Right atrium auricular region (tissue), 2 donors: ENCODE measurements around the gene ECHDC3. TPM values are rescaled to one million over a fixed set of nuclear protein-coding genes. Genes with fewer than 3 reads are reported as not detected.

ENCODE experiments used
- DNase-seq: peaks from one replicate; pipeline ENCODE4 v3.0.0-alpha.2; 2019; ENCODE audit warnings: low spot score
- H3K27ac ChIP-seq, 2 donors: fragments of 200-600 bp; sonication (generic); 1 replicate in 1 of 2; 2 replicates in 1 of 2; pipeline ENCODE4 v1.5.1; 2016 to 2019
- H3K27me3 ChIP-seq, 2 donors: fragments of 200-600 bp; sonication (generic); one replicate each; pipeline versions ENCODE4 v1.5.1 to v1.6.0; 2017 to 2019
- H3K36me3 ChIP-seq: fragments of 200-600 bp; sonication (generic); one replicate; pipeline ENCODE4 v1.5.1; 2016
- H3K4me1 ChIP-seq, 2 donors: fragments of 200-600 bp; sonication (generic); one replicate each; pipeline versions ENCODE4 v1.5.1 to v1.6.0; 2017 to 2019
- H3K4me3 ChIP-seq, 2 donors: fragments of 200-600 bp; sonication (generic); 1 replicate in 1 of 2; 2 replicates in 1 of 2; pipeline ENCODE4 v1.5.1; 2017 to 2019; ENCODE audit warnings: mild to moderate bottlenecking in 1 of 2, moderate library complexity in 1 of 2
- H3K9me3 ChIP-seq, 2 donors: fragments of 200-600 bp; sonication (generic); one replicate each; pipeline ENCODE4 v1.5.1; 2019
- total RNA-seq, 2 donors: library from RNA; depleted of rRNA; stranded (reverse); fragments of >200 nt; gene quantifications; one replicate each; pipeline ENCODE4 v1.1.0, GENCODE V29; 2016
- TF ChIP-seq, protein P1 (sequence below), 2 donors: fragments of 200-600 bp; sonication (generic); IDR thresholded peaks; one replicate each; pipeline ENCODE4 v1.5.1; 2019; ENCODE audit warnings: antibody characterized with exemption in 2 of 2

The ECHDC3 gene
- total RNA-seq, 2 donors from 2014 or later, result 201 to 223 TPM

DNA sequence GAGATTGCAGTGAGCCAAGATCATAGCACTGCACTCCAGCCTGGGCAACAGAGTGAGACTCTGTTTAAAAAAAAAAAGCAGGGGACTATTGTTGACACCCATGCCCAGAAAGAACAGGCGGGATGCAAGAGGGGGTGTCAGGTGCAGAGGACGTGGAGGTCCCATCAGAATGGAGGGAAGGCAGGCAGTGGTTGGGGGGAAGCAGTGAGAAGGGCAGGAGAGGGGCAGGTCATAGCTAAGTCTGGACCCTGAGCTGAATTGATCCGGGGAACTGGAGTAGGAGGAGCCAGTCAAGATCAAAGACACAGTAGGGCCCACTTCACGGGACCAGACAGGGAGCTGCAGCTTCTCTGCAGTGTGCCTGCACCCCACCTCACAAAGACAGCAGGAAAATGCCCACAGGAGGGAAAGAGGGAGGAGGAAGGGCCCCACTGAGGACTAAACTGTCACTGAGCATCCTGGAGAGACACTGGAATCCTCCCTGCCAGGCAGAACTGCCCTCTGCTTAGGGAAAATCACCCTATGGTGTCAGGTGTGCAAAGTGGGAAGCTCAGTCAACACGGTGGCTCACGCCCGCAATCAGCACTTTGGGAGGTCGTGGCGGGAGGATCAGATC is 27.3 kb upstream of the ECHDC3 start:
- TF ChIP-seq, protein P1, sequence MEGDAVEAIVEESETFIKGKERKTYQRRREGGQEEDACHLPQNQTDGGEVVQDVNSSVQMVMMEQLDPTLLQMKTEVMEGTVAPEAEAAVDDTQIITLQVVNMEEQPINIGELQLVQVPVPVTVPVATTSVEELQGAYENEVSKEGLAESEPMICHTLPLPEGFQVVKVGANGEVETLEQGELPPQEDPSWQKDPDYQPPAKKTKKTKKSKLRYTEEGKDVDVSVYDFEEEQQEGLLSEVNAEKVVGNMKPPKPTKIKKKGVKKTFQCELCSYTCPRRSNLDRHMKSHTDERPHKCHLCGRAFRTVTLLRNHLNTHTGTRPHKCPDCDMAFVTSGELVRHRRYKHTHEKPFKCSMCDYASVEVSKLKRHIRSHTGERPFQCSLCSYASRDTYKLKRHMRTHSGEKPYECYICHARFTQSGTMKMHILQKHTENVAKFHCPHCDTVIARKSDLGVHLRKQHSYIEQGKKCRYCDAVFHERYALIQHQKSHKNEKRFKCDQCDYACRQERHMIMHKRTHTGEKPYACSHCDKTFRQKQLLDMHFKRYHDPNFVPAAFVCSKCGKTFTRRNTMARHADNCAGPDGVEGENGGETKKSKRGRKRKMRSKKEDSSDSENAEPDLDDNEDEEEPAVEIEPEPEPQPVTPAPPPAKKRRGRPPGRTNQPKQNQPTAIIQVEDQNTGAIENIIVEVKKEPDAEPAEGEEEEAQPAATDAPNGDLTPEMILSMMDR (IDR thresholded peaks at IDR 0.05), result no peak
- Histone ChIP-seq H3K4me1 (peaks cover 0 to 4% of the 10 kb centered on the region in 2 donors), H3K27ac (no peak overlapping the region), H3K4me3 (no peak overlapping the region), H3K27me3 (no peaks in the 10 kb centered on the region), H3K9me3 (peaks cover 0 to 8% of the 10 kb centered on the region in 2 donors), H3K36me3 (no peaks in the 10 kb centered on the region)
- DNase-seq, result no peak

DNA sequence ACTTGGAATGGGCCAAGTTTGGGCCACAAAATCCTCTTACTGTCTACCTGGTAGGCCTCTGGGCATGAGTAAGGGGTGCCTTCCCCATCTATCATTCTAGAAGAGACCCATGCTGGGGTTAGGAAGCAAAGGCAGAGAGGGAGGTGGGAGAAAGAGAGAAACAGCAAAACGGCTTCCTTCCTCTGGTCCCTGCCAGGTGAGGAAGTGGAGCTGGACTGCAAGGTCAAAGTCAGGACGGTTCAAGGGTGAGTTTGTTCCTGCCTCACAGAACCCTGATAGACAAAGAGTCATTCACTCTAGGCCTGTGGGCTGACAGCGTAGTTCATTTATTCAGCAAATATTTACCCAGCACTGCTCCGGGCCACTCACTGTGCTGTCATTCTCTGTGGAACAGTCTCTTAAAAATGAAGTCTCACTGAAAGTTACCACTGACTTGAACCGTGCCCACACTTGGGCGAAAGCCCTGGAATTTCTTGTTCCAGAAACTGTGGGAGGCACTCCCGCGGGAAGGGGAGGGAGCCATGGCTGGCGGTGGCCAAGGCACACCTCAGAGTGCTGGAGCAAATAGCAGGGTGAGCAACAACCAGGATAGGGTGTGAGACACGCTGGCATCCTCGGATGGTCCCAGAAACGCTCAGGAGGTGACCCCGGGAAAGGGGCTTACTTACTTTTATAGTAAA is 26.2 kb upstream of the ECHDC3 start:
- Histone ChIP-seq H3K4me1 (peaks cover 0 to 4% of the 10 kb centered on the region in 2 donors), H3K27ac (no peak overlapping the region), H3K4me3 (no peak overlapping the region), H3K9me3 (peaks cover 0 to 8% of the 10 kb centered on the region in 2 donors), H3K27me3 (no peaks in the 10 kb centered on the region), H3K36me3 (no peaks in the 10 kb centered on the region)
- TF ChIP-seq, protein P1 (IDR thresholded peaks at IDR 0.05), result no peak
- no peak for DNase-seq

DNA sequence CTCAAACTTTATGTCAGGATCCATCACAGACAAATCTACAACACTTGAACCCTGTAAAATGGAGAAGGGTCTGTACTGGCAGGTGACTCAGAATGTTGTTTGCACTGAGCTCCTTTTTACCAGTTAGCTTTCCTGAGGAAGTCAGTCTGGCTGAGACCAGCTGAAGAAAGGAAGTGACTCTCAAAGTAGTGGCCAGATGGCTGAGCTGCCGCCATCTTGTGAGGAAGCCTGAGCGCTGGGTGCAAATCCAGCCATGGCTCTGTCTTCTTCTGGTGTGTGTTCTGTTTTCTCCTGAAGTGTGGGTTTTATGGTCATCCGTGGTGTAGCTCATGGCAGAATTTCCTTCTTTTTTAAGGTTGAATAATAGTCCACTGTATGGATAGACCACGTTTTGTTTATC is 25.5 kb upstream of the ECHDC3 start:
- no peaks in the 10 kb centered on the region for H3K36me3 ChIP-seq
- H3K4me1 ChIP-seq, result peaks cover 0 to 4% of the 10 kb centered on the region in 2 donors
- TF ChIP-seq, protein P1 (IDR thresholded peaks at IDR 0.05), result no peak
- no peak overlapping the region for H3K27ac ChIP-seq
- no peaks in the 10 kb centered on the region for H3K27me3 ChIP-seq
- H3K9me3 ChIP-seq, result peaks cover 0 to 8% of the 10 kb centered on the region in 2 donors
- DNase-seq, result no peak
- no peak overlapping the region for H3K4me3 ChIP-seq

DNA sequence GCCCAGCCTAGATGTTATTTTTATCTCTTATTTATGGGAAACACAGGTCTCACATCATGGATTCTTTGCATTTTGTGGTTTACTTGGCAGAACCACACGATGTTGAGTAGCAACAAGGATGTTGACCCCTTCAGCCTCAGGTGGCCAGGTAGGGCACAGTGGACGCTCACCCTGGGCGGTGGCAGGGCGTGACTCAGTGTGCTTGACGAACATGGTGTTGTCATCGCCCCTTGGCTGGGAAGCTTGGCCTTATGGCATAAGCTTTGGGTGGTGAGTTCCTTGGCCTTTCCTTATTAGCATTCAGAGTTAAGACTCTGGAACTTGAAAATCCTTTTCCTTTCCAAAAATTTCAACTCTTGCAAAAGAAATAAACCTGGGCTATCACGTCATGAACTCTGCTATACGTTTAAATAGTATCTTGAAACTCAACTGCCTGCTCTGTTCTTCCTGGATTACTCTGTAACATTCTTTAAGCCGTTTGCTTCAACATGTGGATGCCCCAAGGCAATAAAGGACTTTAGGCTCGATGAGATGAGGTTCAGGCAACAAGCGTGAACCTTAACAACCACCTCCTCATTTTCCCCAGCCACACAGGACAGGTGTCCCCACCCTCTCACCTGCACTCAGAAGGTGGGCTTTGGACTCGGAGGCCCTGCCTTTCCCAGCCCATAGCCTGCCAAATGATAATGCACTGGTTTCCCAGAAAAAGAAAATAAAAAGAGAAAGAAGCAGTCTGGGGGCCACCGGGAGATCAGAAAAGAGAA is 22.5 kb upstream of the ECHDC3 start:
- TF ChIP-seq, protein P1 (IDR thresholded peaks at IDR 0.05), result no peak
- Histone ChIP-seq H3K9me3 (peaks cover 0 to 8% of the 10 kb centered on the region in 2 donors), H3K4me1 (no peaks in the 10 kb centered on the region), H3K27ac (no peak overlapping the region), H3K4me3 (no peak overlapping the region), H3K36me3 (no peaks in the 10 kb centered on the region), H3K27me3 (no peaks in the 10 kb centered on the region)
- no peak for DNase-seq

DNA sequence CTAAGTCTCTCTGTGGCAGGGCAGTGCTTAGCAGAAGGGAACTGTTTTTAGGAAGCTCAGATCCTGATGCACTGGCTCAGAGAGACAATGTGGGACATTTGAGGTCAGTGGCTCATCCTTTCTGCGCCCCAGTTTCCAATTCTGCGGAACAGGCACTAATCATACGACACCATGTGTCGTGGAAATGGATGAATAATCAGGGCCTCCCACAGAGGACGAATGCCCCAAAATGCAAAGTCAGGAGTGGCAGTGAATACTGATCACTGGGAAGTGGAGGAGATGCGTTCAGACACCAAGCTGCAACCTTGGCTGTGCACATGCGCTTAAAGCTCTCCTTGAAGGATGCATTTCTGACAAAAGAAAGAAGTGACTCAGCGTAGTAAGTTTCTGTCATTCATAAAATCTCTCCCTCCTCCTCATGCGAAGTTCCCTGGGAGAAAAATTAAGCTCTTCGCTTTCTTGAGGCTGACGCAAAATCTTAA is 21.9 kb upstream of the ECHDC3 start:
- H3K4me1 ChIP-seq, result no peaks in the 10 kb centered on the region
- no peak overlapping the region for H3K4me3 ChIP-seq
- H3K9me3 ChIP-seq, result peaks cover 0 to 8% of the 10 kb centered on the region in 2 donors
- H3K27me3 ChIP-seq, result no peaks in the 10 kb centered on the region
- no peak overlapping the region for H3K27ac ChIP-seq
- no peak for DNase-seq
- TF ChIP-seq, protein P1 (IDR thresholded peaks at IDR 0.05), result no peak
- no peaks in the 10 kb centered on the region for H3K36me3 ChIP-seq
